GM19438 (cell line): ENCODE results near the gene RCAN2.

Source experiments
- ATAC-seq: cut with Tn5 transposase; IDR thresholded peaks from one replicate; pipeline ENCODE4 v1.9.1; 2021; ENCODE audit warnings: low read depth; ENCODE audit not compliant: unreplicated experiment

RCAN2 gene

DNA sequence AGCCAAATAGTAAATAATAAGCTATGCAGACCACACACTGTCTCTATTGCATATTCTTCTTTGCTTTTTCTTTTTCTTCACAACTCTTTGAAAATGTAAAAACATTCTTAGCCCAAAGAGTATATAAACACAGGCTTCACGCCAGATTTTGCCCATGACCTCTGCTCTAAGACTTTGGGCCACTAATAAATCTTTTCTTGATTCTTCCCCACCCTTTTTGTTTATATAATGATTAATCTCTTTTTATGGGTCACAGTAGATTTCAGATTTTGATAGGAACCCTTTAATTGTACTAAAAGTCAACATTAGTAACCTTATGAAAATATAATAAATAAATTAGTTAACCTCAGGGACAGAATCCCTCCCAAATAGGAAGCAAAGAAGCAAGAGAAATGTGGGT, 304.7 kb downstream of the RCAN2 start:
- no peak for ATAC-seq

DNA sequence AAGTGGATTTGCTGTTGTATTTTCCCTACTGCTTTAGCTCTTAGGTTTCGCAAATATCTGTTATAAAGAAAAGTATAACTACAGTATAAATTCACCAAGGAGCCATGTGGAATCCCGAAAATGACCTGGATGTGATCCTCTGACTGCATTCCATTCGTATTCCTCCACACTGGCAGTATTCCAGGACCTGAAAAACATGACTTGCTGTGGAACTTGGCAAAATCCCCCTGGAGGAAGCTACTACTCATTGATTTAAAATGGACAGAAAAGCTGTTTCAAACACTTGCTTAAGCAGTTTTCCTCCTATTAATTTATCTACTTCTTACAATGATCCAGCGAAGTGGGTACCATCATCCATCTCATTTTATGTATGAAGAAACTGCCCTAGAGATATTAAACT, 307.1 kb downstream of the RCAN2 start:
- ATAC-seq, result no peak

DNA sequence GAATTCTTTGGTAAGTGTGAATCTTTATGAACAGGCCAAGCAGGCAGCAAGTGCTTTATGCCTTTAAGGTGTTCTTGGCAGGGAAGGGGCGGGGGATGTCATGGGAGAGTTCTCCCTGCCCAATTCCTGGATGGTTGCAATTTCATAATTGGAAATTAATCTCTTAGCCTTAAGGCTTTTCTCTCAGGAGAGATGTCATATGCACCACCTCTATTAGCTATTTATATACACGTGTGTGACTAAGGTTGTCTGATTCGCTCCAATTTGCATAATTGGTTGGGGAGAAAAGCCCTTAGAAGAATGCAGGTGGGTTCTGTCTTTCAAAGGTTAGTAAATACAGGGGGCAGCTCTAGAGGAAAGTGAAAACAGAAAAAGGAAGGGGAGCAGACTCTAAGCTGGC, 315.3 kb downstream of the RCAN2 start:
- peak; percentile 39 for ATAC-seq

DNA sequence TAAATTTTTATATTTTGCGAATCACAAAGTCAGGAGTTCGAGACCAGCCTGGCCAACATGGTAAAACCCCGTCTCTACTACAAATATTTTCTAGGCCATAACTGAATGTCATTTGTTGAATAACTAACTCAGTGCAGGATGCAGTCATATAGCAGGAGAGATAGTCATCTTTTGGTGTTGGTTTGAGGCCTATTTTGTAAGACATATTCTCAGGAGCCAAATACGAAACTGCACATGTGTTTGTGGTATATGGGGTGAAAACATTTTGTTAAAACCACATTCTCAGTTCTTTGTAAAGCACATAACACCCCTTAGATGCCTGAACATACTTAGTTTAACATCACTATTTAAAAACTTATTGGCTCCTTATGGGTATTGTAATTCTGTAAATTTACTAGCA, 315.8 kb downstream of the RCAN2 start:
- peak; percentile 73 for ATAC-seq

DNA sequence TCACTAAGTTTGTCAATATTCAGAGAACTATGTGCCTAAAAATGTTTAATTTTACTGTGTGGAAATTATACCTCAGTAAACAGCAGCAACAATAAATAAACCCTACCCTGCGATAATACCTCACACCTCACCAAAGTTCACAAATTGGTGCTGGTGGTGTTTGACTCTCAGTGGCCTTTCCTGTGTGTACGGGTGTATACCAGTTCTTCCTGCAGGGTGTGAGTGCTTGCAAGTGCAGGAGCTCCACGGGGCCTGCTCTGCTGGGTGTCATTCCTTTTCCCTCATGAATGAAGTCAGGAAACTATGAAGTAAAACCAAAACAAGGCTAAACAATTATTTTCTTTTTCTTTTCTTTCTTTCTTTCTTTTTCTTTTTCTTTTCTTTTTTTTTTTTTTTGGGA, 316.3 kb downstream of the RCAN2 start:
- ATAC-seq, result no peak

DNA sequence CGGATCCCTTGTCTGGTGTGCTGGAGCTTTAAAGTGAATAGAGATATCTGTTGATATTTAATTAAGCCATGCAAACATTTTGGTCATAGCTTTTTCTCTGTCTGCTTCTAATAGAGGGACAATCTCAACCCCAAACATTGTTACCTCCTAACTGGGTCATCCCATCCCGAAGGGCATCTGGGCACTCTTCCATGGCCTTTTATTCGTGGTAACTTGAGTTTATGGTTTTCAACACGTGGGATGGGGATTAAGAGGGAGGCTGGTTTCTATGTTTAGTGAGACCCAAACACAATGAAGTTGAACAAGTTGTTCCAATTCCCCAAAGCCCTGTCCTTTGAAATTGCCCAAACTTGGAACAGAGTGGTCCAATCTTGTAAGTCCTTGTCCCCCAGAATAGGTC, 319.1 kb downstream of the RCAN2 start:
- ATAC-seq, result no peak
